IPS-NIHi7 (cell line): Measurements from ENCODE around the gene RYR3.
A peak's percentile ranks its signal among the peaks of the same experiment; 100 is the strongest.

Experiments
- DNase-seq: peaks from one replicate; pipeline ENCODE4 v3.0.0; 2012; ENCODE audit warnings: mixed read lengths; ENCODE audit errors: extremely low spot score

RYR3 gene

GRCh38 chr15:33448961-33449606 is 138.3 kb downstream of the RYR3 start:
- DNase-seq = no peak

GRCh38 chr15:33449810-33450209 is 139.0 kb downstream of the RYR3 start:
- no peak for DNase-seq

- DNase-seq = no peak
These were observed 140.6 kb downstream of the RYR3 start for GRCh38 chr15:33451385-33451784.

- no peak for DNase-seq
These were observed 143.0 kb downstream of the RYR3 start for GRCh38 chr15:33453761-33454160.

GRCh38 chr15:33454346-33454745 is 143.6 kb downstream of the RYR3 start:
- no peak for DNase-seq

GRCh38 chr15:33454996-33455395 is 144.2 kb downstream of the RYR3 start:
- DNase-seq = no peak

GRCh38 chr15:33458421-33458820 is 147.7 kb downstream of the RYR3 start:
- no peak for DNase-seq

GRCh38 chr15:33460166-33460805 is 149.5 kb downstream of the RYR3 start:
- DNase-seq = no peak

GRCh38 chr15:33461671-33462070 is 150.9 kb downstream of the RYR3 start:
- DNase-seq = no peak

- no peak for DNase-seq
These were observed 156.5 kb downstream of the RYR3 start for GRCh38 chr15:33467146-33467815.

- no peak for DNase-seq
These were observed 157.0 kb downstream of the RYR3 start for GRCh38 chr15:33467816-33468163.

GRCh38 chr15:33468740-33469139 is 158.0 kb downstream of the RYR3 start:
- peak; percentile 23 for DNase-seq

GRCh38 chr15:33473005-33473404 is 162.2 kb downstream of the RYR3 start:
- no peak for DNase-seq

GRCh38 chr15:33473714-33474113 is 162.9 kb downstream of the RYR3 start:
- DNase-seq = no peak

GRCh38 chr15:33476076-33476475 is 165.3 kb downstream of the RYR3 start:
- no peak for DNase-seq

- DNase-seq = no peak
These were observed 166.1 kb downstream of the RYR3 start for GRCh38 chr15:33476908-33477307.

- no peak for DNase-seq
These were observed 178.6 kb downstream of the RYR3 start for GRCh38 chr15:33489335-33489734.

- no peak for DNase-seq
These were observed 179.9 kb downstream of the RYR3 start for GRCh38 chr15:33490703-33491102.

GRCh38 chr15:33492434-33493052 is 181.8 kb downstream of the RYR3 start:
- peak; percentile 35 for DNase-seq

- DNase-seq = no peak
These were observed 183.5 kb downstream of the RYR3 start for GRCh38 chr15:33494306-33494705.

GRCh38 chr15:33500432-33501195 is 189.8 kb downstream of the RYR3 start:
- no peak for DNase-seq

- no peak for DNase-seq
These were observed 192.9 kb downstream of the RYR3 start for GRCh38 chr15:33503681-33504080.
